Transverse colon (tissue), 4 donors: Measurements from ENCODE around the gene IGFBP6.
"Not testable (repeated sequence)": the region's sequence is repeated elsewhere in the genome, so short reads cannot be mapped to it uniquely, and the experiment has no call there.

Source experiments
- CTCF ChIP-seq, 5 experiments: fragments of 200-600 bp in 3 of 5; fragments of 450-650 bp in 2 of 5; sonication (generic) in 3 of 5; IDR thresholded peaks; 1 replicate in 2 of 5; 2 replicates in 3 of 5; pipeline ENCODE4 v1.5.1; 2016 to 2017; ENCODE audit warnings: antibody characterized with exemption in 5 of 5, inconsistent platforms in 3 of 5, mild to moderate bottlenecking in 2 of 5, moderate library complexity in 1 of 5
- POLR2AphosphoS5 ChIP-seq, 3 donors: sonication (generic); formaldehyde crosslinking; IDR thresholded peaks; one replicate each; pipeline ENCODE4 v1.6.1; 2016; ENCODE audit warnings: antibody characterized with exemption in 3 of 3

- not testable (repeated sequence) for TF ChIP-seq CTCF, POLR2AphosphoS5 (IDR thresholded peaks at IDR 0.05)
Measured at GRCh38 chr12:53094796-53095595, 2.5 kb upstream of the IGFBP6 start.
